HG02642 (cell line): ENCODE data around the gene ARHGAP32.
"Not testable (repeated sequence)": the region's sequence is repeated elsewhere in the genome, so short reads cannot be mapped to it uniquely, and the experiment has no call there.

Source experiments
- ATAC-seq: cut with Tn5 transposase; IDR thresholded peaks from one replicate; pipeline ENCODE4 v1.9.1; 2021; ENCODE audit warnings: mild to moderate bottlenecking; ENCODE audit not compliant: unreplicated experiment, poor library complexity

ARHGAP32 gene

DNA sequence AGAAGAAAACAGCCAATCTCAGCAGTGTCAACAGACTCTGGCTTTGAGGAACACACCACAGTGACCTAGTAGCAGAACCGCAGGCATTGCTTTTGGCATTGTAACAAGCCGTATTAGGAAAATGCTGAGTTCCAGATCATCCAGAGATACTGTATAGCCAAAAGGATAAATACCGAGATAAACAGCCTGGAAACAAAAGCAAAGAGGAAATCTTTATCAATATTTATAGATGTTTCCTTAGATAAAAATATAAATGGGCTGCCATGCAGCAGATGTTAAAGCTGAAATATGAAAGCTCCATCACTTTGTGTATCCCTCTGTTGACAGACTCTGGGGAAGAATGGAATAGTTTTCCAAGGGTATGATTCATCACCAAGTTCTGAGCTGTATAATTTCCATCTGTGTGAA, 150.5 kb downstream of the ARHGAP32 start:
- no peak for ATAC-seq

DNA sequence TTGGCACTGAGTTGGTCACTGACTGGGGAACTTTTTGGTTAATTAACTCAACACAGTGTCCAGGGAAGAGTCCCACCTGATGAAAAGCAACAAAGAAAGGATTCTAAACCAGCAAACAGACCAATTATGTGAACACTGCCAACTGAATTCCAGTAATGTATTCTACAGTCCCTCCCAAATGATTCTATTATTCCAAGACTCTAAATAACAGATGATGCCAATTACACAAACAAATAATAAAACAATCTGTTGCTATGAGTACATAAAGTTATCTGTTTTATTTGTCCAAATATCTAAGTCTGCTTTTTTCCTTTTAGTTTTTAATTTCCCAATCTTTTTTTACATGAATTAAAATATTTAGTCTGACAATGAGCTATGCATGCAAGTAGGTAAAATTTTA, 151.2 kb downstream of the ARHGAP32 start:
- no peak for ATAC-seq

DNA sequence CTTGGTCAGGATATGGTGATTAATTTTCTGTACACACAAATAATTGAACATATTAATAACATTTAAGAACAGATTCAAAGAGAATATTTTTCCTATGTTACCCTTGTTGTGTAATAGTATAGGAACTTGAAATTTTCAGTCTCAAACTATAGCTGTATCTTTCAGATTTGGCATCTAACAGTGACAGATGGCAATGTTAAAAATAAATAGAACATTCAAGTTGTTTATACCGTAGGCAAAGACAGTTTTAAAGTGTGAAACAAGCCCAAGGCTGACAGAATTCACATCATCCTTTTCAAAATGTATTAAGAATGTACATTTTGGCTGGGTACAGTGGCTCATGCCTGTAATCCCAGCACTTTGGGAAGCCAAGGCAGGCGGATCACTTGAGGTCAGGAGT, 156.9 kb downstream of the ARHGAP32 start:
- no peak for ATAC-seq

DNA sequence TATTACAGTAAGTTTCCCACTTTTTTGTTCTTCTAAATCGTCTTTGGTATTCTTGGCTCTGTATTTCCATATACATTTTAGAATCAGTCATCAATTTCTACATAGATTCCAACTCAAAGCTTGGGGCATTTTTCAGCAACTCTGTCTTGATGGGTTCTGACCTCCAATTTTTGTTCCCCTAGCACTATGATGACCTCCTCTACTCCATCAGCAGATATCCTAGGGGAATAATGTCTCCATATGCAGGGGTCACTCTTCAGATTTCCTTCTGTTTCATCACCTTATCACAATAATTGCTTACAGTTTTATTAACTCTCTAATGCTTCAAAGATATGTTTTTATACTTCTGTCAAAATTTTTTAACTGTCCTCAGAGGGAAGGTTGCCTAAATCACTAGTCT, 158.1 kb downstream of the ARHGAP32 start:
- ATAC-seq: no peak

DNA sequence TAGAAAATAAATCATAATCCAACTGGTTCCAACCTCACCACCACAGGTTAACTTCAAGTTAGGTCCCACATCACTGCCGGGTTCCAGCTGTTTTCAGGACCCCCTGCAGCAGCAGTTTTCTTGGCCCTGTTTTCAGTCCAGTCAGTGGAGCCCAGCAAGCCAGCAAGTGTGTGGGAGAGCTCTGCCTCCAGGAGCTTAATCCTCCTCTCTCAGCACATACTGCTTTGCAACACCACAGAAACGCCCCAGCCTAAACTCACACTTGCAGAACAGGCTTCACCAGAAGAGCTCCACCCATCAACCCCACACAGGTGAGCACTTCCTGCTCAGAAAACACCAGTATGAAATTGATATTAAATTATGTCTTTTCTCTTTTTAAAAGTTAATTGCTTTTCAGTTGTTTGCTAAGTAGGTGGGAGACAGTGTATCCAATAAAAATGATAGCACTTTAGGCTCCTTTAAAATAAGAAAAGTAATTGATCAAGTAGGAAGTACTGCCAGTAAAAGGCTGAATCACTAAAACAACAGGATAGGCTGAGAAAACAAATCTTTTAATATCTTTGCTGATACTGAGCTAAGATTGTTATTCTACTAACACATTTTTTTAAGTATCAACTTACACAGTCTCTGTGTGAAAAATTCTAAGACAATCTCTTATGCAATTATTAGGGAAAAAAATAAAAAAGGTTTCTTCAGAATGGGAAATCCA, 168.0 kb downstream of the ARHGAP32 start:
- ATAC-seq: no peak

DNA sequence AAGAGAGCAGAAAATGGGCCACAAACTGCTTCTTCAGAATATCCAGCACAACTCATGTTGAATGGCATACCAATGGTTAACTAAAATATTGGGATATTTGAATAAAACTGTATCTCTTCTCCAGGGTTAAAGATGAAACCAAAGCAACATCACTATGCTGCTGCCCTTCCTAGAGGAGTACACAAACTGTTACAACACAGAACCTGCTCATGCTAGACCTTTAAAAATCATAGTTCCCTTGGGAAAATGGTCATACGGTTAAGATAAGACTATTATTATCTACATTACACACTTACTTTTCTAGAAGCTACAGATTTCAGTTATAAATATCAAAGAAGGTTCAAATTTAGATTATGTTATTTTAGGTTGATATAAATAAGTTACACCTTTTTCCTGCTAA, 170.8 kb downstream of the ARHGAP32 start:
- ATAC-seq: no peak

DNA sequence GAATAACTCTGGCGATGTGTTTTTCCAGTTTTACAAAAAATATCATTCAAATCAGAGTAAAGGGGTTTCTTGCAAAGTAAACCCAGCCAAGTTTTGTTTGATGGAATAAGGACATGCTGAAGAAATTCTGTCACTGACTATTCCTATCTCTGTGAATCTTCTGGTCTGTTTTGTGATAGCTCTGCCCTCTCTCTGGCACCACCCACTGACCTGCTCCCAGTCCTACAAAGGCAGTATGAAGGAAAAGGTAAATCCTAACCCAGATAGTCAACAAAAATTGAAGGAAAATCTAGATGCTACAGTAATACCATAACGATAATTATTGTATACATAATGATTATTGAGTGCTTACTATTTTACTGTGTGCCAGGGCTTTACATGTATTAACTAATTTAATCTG, 173.1 kb downstream of the ARHGAP32 start:
- no peak for ATAC-seq

DNA sequence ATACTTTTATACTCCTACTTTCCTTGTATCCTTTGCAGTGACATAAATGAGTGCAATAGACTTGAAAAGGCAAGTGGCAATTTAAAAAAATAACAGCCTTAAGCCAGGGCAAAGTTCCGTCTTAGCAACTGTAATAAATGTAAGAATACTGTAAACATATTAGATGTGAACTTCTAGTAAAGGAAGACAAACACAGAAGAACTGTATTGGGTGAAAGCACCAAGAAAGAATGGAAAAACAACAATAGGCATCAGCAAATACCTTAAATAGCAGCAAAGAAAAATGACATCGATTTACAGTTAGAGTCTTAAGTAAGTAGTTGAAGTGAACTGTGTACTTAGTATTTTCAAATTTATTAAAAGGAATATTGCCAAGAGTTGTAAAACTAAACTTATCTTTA, 174.0 kb downstream of the ARHGAP32 start:
- ATAC-seq: no peak

DNA sequence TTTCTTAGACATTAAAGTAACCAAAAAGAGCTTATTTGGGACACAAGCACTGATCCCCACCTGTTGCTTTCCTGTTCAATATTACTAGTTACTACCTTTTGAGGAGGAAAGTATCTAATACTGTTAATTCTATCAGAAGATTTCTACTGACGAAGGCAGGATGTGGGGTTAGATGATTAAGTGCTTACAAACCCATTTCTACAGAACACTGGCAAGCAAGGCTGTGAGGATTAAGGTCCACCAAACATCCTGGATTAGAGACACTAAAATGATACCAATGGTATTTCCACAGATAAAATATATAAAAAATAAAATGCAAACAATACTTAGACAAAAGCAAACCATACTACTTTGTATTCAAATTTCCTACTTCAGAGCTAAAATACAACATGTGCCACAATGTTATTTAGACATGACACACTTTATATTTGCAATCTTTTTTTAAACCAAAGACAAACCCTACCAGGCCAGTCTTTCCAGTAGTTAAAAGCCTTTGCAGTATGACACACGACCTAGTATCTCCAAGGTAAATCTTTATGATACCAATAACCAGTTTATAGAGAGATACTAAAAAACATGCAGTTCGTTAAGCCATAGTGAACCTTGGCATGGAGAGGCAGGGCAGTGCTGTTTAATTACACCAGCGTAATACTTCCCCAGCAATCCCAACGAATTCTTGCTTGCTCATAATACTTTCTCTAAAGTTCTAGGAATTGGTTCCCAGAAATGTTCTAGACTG, 178.2 kb downstream of the ARHGAP32 start:
- no peak for ATAC-seq

DNA sequence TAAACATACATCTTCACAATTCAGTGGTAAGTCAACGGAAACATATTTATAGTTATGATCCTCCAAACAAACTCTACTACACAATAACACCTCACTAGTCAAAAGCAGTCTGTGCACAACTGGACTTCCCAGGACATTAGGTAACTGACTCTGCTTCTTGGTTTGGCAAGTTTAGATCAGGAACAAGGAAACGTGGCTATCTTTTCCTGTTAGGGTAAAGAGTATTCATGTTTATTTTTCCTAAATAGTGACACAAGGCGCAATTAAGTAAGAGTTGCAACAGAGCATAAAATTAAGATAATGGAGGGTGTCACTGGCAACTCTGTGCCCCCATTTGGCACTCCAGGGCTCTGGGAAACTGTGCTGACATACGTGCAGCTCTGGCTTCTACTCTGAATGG, 179.2 kb downstream of the ARHGAP32 start:
- no peak for ATAC-seq

DNA sequence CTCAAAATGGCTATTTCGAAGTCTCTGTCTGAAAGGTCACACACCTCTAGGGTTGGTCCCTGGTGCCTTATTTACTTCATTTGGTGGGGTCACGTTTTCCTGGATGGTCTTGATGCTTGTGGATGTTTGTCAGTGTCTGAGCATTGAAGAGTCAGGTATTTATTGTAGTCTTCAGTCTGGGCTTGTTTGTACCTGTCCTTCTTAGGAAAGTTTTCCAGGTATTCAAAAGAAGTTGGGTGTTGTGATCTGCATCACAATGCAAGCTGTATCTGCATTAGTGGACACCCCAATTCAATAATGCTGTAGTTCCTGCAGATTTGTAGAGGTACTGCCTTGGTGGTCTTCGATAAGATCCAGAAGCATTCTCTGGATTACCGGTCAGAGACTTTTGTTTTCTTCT, 186.0 kb downstream of the ARHGAP32 start:
- ATAC-seq: no peak

DNA sequence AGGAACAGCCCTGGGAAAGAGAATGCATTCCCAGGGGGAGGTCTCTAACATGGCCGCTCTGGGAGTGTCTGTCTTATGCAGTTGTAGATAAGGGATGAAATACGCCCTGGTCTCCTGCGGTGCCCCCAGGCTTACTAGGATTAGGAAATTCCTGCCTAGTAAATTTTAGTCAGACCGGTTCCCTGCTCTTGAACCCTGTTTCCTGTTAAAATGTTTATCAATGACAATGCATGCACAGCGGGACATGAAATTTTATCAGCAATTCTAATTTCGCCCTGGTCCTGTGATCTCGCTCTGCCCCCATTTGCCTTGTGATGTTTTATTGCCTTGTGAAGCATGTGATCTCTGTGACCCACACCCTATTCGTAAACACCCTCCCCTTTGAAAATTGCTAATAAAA, 193.0 kb downstream of the ARHGAP32 start:
- not testable (repeated sequence) for ATAC-seq

DNA sequence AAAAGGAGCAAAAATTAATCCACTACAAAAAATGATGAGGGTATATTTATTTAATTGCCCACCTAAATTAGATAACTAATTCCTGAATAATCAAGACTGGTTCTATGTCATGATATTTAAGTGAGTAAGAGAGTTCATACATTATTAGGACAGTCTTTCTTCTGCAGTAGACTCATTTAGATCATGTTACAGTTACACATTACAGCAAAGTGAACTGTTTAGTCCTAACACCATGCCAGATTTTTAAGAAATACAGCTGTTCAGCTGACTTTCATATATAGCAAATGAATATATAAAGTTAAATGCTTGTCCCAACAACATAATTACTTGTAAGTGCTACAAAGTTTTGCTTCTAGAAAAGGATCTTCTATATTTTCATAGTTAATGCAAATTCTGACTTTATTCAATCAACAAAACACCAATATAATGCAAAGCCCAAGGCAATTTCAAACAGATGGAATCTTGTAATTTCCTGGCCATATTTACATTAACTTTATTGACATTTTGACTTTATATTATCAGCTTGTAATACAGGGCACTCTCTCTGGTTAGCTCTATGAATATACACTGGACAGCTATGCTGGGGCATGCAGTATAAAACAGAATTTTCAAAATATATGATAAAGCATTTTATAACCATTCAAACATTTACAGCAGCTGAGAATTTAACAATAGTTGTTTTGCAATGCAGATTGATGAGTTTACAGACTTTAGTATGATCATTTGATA, 203.7 kb downstream of the ARHGAP32 start:
- no peak for ATAC-seq

DNA sequence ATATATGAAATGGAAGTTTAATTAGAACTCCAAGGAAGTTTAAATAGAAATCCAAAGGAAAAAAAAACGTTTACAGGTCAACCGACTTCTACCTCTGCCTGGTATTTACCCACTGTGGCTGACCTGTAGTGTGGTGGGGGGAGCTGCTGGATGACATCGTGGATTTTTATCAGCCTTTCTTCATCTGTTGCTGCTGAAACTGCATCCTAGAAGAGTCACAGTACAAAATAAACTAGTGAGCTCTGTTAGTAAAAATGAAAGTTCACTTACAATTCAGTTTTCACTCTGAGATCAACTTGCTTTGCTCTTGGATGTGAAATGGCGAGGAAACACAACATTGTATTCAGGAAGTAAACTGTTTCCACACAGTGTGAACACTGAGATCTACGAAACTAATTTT, 206.2 kb downstream of the ARHGAP32 start:
- no peak for ATAC-seq

DNA sequence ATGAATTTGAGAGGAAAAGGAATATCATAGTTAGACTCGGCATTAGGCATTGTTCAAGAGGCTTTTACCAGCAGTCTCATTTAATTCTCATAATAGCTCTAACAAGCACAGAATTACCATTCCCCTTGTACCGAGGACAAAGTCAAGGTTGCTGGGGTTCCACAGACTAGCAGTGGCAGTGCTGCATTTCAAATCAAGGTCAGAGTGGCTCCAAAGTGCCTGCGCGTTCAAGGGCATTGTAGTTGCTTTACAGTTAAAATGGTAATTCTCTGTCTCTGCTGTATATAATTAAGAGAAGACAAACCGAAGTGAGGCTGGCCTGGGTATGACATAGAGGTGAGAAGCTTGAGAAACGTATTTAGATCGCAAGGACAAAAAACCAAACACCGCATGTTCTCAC, 209.1 kb downstream of the ARHGAP32 start:
- no peak for ATAC-seq

DNA sequence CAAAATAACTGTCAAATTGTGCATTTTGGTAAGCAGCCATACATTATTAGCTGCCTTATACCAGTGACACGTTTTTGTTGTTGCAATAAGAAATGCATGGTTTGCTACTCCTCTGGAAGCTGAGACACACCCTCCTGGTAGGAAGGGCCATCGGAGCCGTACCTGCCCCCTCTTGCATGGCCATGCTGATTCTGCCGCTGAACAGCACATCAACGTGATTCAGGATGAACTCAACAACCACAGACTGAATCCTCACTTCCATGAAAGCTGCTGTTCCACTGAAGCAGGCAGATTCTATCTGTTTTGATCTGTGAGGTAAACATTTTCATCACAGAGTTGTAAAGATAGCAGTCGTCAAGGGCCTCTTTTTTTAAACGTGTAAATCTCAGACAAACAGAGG, 210.9 kb downstream of the ARHGAP32 start:
- no peak for ATAC-seq

DNA sequence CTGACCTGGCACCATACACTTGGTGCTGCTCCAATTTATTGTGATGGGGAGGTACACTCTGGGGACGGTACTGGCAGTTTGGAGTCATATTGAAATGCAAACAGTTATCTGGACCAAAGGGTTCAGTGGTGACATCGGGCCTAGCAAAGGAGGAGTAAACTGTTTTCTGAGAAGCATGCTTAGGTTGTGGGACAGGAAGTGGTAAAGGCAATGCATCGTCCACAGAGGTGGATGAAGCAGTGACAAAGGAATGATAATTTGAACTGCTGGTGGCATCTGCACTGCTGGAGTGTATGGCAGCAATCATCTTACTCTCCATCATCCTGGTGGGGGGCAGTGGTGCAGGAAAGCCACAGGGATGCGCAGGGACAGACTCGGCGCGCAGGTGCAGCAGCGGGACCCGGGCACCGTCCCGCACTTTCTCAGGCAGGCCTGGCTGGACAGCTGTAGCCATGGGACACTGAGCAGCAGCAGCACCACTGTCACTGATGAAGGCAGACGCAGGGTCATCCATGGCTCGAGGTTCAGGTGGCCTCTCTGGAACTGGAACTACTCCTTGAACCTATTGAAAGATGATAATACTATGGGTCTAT, 221.4 kb downstream of the ARHGAP32 start:
- ATAC-seq: no peak

DNA sequence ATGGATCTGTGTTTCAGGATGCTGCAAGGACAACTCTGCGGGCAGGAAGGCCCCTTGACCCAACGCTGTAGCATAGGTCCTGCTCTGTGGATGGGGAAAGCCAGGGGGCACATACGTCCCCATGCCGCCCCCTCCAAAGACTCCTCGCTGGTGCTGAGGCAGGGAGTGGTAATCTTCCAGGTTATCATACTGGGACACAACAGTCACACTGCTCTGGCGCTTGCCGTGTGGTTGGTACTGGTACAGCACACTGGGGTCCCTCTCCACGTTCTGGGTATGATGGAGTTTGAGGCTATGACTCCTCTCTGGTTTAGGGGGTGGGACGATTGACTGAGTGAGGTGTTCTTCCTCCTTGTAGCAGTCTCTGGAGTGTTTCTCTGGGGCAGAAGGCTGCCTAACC, 223.2 kb downstream of the ARHGAP32 start:
- no peak for ATAC-seq

DNA sequence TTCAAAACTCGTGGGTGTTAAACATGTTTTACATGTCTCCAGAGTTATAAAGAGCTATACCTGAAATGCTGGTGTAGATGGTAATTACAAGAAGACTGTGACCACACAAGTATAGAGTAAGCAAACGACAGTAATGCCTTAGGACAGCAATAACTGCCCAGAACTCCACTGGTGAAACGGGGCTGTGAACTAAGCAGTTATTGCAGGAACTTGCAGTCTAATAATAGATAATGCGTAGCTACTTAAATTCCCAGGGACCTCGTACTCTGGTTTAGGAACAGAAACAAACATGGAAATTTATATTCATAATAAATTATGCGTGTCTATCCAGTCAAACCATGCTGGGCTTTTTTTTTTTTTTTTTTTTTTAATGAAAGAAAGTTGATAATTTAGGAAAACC, 224.5 kb downstream of the ARHGAP32 start:
- no peak for ATAC-seq

DNA sequence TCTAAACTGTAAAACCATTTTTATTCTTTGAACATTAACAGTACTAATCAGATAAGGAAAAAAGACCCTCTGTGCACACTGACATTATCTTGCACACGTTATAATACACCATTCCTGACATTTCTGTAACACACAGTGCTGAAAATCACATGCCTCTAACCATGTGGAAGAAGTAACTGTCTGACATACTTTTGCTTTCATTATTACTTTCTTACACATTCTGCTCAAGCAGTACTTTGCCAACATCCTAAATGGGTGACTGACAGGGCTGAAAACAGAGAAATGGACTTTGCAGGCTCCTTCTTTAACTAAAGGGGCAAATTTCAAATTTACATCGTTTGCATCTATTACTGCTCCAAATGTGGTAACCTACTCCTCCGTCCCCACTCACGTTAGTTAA, 226.6 kb downstream of the ARHGAP32 start:
- ATAC-seq: peak; percentile 95

DNA sequence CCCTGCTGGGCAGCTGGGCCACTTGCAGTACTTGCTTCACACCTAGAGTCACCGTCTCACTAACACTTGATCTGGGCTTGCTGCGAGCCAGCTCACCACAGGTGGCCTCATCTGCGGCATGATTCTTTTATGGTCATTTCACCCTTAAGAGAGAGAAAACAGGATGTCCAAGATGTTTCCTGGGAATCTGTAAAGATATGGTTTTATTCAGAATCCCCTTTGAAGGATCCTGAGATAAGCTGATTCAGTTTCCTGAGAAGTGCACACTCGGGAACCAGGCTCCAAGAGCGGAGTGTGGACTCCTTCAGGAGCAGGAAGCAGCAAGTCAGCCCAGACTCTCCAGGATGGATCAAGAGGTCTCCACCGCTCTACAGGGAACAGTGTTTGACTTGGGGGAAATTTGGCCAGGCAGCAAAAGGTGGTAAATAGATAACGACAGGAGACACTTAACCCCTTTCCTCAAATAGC, 227.6 kb downstream of the ARHGAP32 start:
- no peak for ATAC-seq
